Mesenchymal stem cell (in vitro differentiated cells and primary cell): Measurements from ENCODE around the gene TMEM263.

Source experiments
- DNase-seq: peaks from one replicate; pipeline ENCODE4 v3.0.0-alpha.2; 2013
- H2AFZ ChIP-seq: one replicate; pipeline ENCODE4 v1.6.1; 2013; ENCODE audit warnings: low read depth, mild to moderate bottlenecking, control low read depth, inconsistent platforms, low read length, moderate library complexity
- H2AK5ac ChIP-seq: 2 replicates; pipeline ENCODE4 v1.6.1; 2013; ENCODE audit warnings: low read length, moderate library complexity, mild to moderate bottlenecking, inconsistent platforms; ENCODE audit not compliant: severe bottlenecking
- H2BK120ac ChIP-seq: one replicate; pipeline ENCODE4 v1.6.1; 2013; ENCODE audit warnings: low read depth, mild to moderate bottlenecking, inconsistent platforms, low read length, moderate library complexity
- H2BK12ac ChIP-seq, 2 experiments: one replicate each; pipeline ENCODE4 v1.6.1; 2013; ENCODE audit warnings: inconsistent platforms in 2 of 2, low read length in 2 of 2, mild to moderate bottlenecking in 2 of 2, moderate library complexity in 2 of 2, control low read depth in 1 of 2
- H2BK15ac ChIP-seq: one replicate; pipeline ENCODE4 v1.6.1; 2013; ENCODE audit warnings: mild to moderate bottlenecking, low read depth, inconsistent platforms; ENCODE audit not compliant: poor library complexity, severe bottlenecking
- H2BK5ac ChIP-seq: 2 replicates; pipeline ENCODE4 v1.6.1; 2013; ENCODE audit warnings: low read depth, mild to moderate bottlenecking, low read length, control low read depth, inconsistent platforms; ENCODE audit not compliant: poor library complexity, severe bottlenecking
- H3K14ac ChIP-seq, 2 experiments: one replicate each; pipeline ENCODE4 v1.6.1; 2013; ENCODE audit warnings: inconsistent platforms in 2 of 2, low read length in 2 of 2, control low read depth in 1 of 2, mild to moderate bottlenecking in 1 of 2, moderate library complexity in 1 of 2
- H3K18ac ChIP-seq, 2 experiments: one replicate each; pipeline ENCODE4 v1.6.1; 2013; ENCODE audit warnings: inconsistent platforms in 2 of 2, low read length in 2 of 2, control low read depth in 1 of 2, low read depth in 1 of 2, mild to moderate bottlenecking in 1 of 2
- H3K23ac ChIP-seq, 2 experiments: one replicate each; pipeline ENCODE4 v1.6.1; 2013; ENCODE audit warnings: inconsistent platforms in 2 of 2, low read length in 2 of 2, mild to moderate bottlenecking in 2 of 2, moderate library complexity in 2 of 2, control low read depth in 1 of 2
- H3K27ac ChIP-seq: 2 replicates; pipeline ENCODE4 v1.5.1; 2013; ENCODE audit warnings: mild to moderate bottlenecking, moderate library complexity, low read length, control low read depth, inconsistent platforms; ENCODE audit not compliant: poor library complexity, severe bottlenecking
- H3K27me3 ChIP-seq, 2 experiments: 2 replicates each; pipeline versions ENCODE4 v1.6.1 to v1.7.0; 2013; ENCODE audit warnings: low read length in 2 of 2, mild to moderate bottlenecking in 2 of 2, moderate library complexity in 2 of 2, control low read depth in 1 of 2, inconsistent platforms in 1 of 2; ENCODE audit not compliant: control insufficient read depth in 1 of 2, insufficient read depth in 1 of 2
- H3K36me3 ChIP-seq, 2 experiments: 2 replicates each; pipeline versions ENCODE4 v1.6.1 to v1.7.0; 2013; ENCODE audit warnings: low read length in 2 of 2, control low read depth in 1 of 2, inconsistent platforms in 1 of 2, low read depth in 1 of 2, mild to moderate bottlenecking in 1 of 2; ENCODE audit not compliant: insufficient read depth in 2 of 2, control insufficient read depth in 1 of 2
- H3K4ac ChIP-seq, 2 experiments: one replicate each; pipeline ENCODE4 v1.6.1; 2013; ENCODE audit warnings: inconsistent platforms in 2 of 2, low read length in 2 of 2, mild to moderate bottlenecking in 2 of 2, moderate library complexity in 2 of 2, control low read depth in 1 of 2, low read depth in 1 of 2
- H3K4me1 ChIP-seq: 2 replicates; pipeline ENCODE4 v1.6.1; 2013; ENCODE audit warnings: low read depth, low read length, control low read depth; ENCODE audit not compliant: control insufficient read depth, insufficient read depth
- H3K4me2 ChIP-seq: 2 replicates; pipeline ENCODE4 v1.6.1; 2013; ENCODE audit warnings: low read length, mild to moderate bottlenecking, inconsistent platforms; ENCODE audit not compliant: poor library complexity, severe bottlenecking
- H3K4me3 ChIP-seq, 2 experiments: 2 replicates each; pipeline versions ENCODE4 v1.5.1 to v1.7.0; 2013; ENCODE audit warnings: low read length in 2 of 2, mild to moderate bottlenecking in 2 of 2, control low read depth in 1 of 2, low read depth in 1 of 2; ENCODE audit not compliant: insufficient read depth in 1 of 2
- H3K79me1 ChIP-seq: replicated peaks from 2 replicates; pipeline ENCODE4 v1.6.1; 2013; ENCODE audit warnings: mild to moderate bottlenecking, control low read depth, low read length, inconsistent platforms; ENCODE audit not compliant: poor library complexity, severe bottlenecking
- H3K9ac ChIP-seq: 2 replicates; pipeline ENCODE4 v1.7.0; 2013; ENCODE audit warnings: mild to moderate bottlenecking, low read length, moderate library complexity
- H3K9me3 ChIP-seq: 2 replicates; pipeline ENCODE4 v1.7.0; 2013; ENCODE audit warnings: mild to moderate bottlenecking, low read length; ENCODE audit not compliant: control insufficient read depth
- H4K8ac ChIP-seq: one replicate; pipeline ENCODE4 v1.6.1; 2013; ENCODE audit warnings: inconsistent platforms, mild to moderate bottlenecking, low read length, moderate library complexity
- H4K91ac ChIP-seq: one replicate; pipeline ENCODE4 v1.6.1; 2013; ENCODE audit warnings: mild to moderate bottlenecking, low read length, inconsistent platforms
- WGBS: methylation state at CpG from one replicate; pipeline ENCODE4 v1.1.7; 2013; ENCODE audit warnings: mixed read lengths; 5-methylcytosine and 5-hydroxymethylcytosine counted together

TMEM263 gene

DNA sequence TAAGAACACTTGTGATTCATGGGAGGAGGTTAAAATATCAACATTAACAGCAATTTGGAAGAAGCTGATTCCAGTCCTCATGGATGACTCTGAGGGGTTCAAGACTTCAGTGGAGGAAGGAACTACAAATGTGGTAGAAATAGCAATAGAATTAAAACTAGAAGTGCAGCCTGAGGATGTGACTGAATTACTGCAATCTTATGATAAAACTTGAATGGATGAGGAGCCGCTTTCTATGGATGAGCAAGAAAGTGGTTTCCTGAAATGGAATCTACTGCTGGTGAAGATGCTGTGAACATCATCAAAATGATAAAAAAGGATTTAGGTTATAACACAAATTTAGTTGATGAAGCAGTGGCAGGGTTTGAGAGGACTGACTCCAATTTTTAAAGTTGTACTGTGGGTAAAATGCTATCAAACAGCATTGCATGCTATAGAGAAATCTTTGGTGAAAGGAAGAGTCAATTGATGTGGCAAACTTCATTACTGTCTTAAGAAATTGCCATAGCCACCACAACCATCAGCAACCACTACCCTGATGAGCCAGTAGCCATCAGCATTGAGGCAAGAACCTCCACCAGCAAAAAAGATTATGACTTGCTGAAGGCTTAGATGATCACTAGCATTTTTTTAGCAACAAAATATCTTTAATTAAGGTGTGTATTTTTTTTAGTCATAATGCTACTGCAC lies 57.2 kb downstream of the TMEM263 start:
- no peak overlapping the region for H2AK5ac ChIP-seq

DNA sequence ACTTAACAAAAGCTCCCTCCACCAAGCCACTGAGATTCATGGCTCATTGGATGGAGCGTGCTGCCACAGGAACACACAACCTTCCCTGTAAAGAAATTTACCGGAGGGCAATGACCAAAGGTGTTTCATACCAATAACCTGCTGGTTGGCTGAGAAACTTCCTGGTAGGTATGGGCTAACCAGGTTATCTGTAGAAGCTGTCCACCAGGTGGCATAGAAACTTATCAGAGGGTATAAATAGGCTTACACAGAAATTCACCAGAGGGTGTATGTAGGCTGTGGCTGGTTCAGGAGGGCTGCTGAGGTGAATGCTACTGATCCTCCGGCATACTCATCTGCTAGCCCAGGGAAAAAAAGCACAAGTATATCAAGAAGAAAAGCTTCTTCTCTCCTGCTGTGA lies 58.3 kb downstream of the TMEM263 start:
- Histone ChIP-seq H3K4me3 (no peak overlapping the region), H3K79me1 (peaks cover 12% of the 10 kb centered on the region), H2BK15ac (no peak overlapping the region), H2AK5ac (no peak overlapping the region), H4K8ac (no peak overlapping the region), H3K36me3 (peaks cover 5 to 8% of the 10 kb centered on the region in 2 experiments), H2BK5ac (no peak overlapping the region), H3K18ac (no peak overlapping the region), H3K4me1 (no peaks in the 10 kb centered on the region), H3K27me3 (no peaks in the 10 kb centered on the region), H3K9ac (no peak overlapping the region), H3K14ac (no peak overlapping the region), H3K27ac (no peak overlapping the region), H2BK120ac (no peak overlapping the region), H2AFZ (no peak overlapping the region), H3K4ac (no peak overlapping the region), H3K23ac (no peak overlapping the region), H2BK12ac (no peak overlapping the region), H4K91ac (no peak overlapping the region), H3K4me2 (no peak overlapping the region), H3K9me3 (peaks cover 11% of the 10 kb centered on the region)
- 100% methylated on average over 2 of the region's 3 CpGs for WGBS
- DNase-seq = no peak

More for the DNA sequence above, 57.2 kb downstream of the TMEM263 start:
- no peak overlapping the region for H4K8ac ChIP-seq
- H3K9me3 ChIP-seq = peaks cover 11% of the 10 kb centered on the region
- no peak for DNase-seq
- H3K79me1 ChIP-seq = peaks cover 13% of the 10 kb centered on the region
- H3K9ac ChIP-seq = no peak overlapping the region
- no peak overlapping the region for H3K18ac ChIP-seq
- no peaks in the 10 kb centered on the region for H3K4me1 ChIP-seq
- H3K4me3 ChIP-seq = no peak overlapping the region
- no peak overlapping the region for H3K23ac ChIP-seq
- peaks cover 5 to 8% of the 10 kb centered on the region in 2 experiments for H3K36me3 ChIP-seq
- H2BK12ac ChIP-seq = no peak overlapping the region
- no peak overlapping the region for H2BK15ac ChIP-seq
- no peak overlapping the region for H3K27ac ChIP-seq
- no peak overlapping the region for H3K4ac ChIP-seq
- H2AFZ ChIP-seq = no peak overlapping the region
- H3K27me3 ChIP-seq = no peaks in the 10 kb centered on the region
- H2BK5ac ChIP-seq = no peak overlapping the region
- WGBS = 99% methylated on average over 1 of the region's 1 CpG
- no peak overlapping the region for H2BK120ac ChIP-seq
- H3K14ac ChIP-seq = no peak overlapping the region
- H4K91ac ChIP-seq = no peak overlapping the region
- no peak overlapping the region for H3K4me2 ChIP-seq

DNA sequence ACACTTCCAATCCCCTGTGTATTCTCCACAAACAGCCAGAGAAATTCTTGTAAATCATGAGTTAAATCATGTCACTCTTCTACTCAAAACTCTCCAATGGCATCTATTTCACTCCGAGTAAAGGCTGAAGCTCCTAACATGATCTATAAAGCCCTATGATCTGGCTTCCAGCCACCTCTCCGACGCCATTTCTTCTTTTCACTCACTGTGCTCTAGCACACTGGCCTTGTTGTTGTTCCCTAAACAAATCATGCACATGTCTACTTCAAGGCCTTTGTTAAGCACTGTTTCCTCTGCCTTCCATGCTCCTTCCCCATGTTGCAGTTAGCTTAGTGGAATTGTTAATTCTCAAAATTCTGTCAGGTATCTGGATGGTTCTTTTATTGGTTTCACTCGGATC lies 61.3 kb downstream of the TMEM263 start:
- no peak overlapping the region for H2BK12ac ChIP-seq
- H3K27me3 ChIP-seq = no peaks in the 10 kb centered on the region
- H3K14ac ChIP-seq = no peak overlapping the region
- H2BK120ac ChIP-seq = no peak overlapping the region
- H3K4me1 ChIP-seq = no peaks in the 10 kb centered on the region
- peaks cover 5 to 13% of the 10 kb centered on the region in 2 experiments for H3K36me3 ChIP-seq
- no peak overlapping the region for H3K4ac ChIP-seq
- H4K8ac ChIP-seq = peak overlapping the region; percentile 60
- H3K4me3 ChIP-seq = no peak overlapping the region
- no peak overlapping the region for H3K4me2 ChIP-seq
- H3K79me1 ChIP-seq = peaks cover 12% of the 10 kb centered on the region
- H2AK5ac ChIP-seq = no peak overlapping the region
- WGBS = 92% methylated on average over 4 of the region's 4 CpGs
- peaks cover 11% of the 10 kb centered on the region for H3K9me3 ChIP-seq
- H2BK15ac ChIP-seq = no peak overlapping the region
- H3K23ac ChIP-seq = no peak overlapping the region
- H2AFZ ChIP-seq = no peak overlapping the region
- H2BK5ac ChIP-seq = no peak overlapping the region
- no peak overlapping the region for H4K91ac ChIP-seq
- H3K18ac ChIP-seq = no peak overlapping the region
- no peak overlapping the region for H3K27ac ChIP-seq
- H3K9ac ChIP-seq = no peak overlapping the region
- DNase-seq = no peak

DNA sequence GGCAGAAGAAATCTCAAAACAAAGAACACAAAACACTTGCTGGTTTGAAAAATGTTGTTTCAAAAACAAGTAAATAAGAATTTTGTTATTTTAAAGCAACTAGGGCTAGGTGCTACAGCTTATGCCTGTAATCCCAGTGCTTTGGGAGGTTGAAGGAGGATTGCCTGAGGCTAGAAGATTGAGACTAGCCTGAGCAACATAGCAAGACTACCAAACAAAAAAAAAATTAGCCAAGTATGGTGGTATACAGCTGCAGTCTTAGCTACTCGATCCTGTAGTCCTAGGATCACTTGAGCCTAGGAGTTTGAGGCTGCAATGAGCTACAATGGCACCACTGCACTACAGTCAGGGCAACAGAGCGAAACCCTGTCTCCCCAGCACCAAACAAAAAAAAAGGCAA lies 63.8 kb downstream of the TMEM263 start:
- Histone ChIP-seq H3K4me1 (no peaks in the 10 kb centered on the region), H4K91ac (no peak overlapping the region), H3K14ac (no peak overlapping the region), H3K4ac (no peak overlapping the region), H3K9me3 (peaks cover 6% of the 10 kb centered on the region), H3K18ac (no peak overlapping the region), H2BK12ac (no peak overlapping the region), H3K9ac (no peak overlapping the region), H2BK15ac (no peak overlapping the region), H2AK5ac (no peak overlapping the region), H3K36me3 (peaks cover 4 to 5% of the 10 kb centered on the region in 2 experiments), H2AFZ (no peak overlapping the region), H2BK5ac (no peak overlapping the region), H3K23ac (no peak overlapping the region), H4K8ac (no peak overlapping the region), H3K4me2 (no peak overlapping the region), H3K27me3 (no peaks in the 10 kb centered on the region), H2BK120ac (no peak overlapping the region), H3K79me1 (peaks cover 13% of the 10 kb centered on the region), H3K4me3 (no peak overlapping the region), H3K27ac (no peak overlapping the region)
- DNase-seq = no peak
- 100% methylated on average over 1 of the region's 2 CpGs for WGBS
